GM12878 (cell line): Measurements from ENCODE around the gene TK2. TPM values are rescaled to one million over a fixed set of nuclear protein-coding genes. Genes with fewer than 3 reads are reported as not detected.

Experiments
- CEBPZ ChIP-seq: fragments of 150-350 bp; IDR thresholded peaks from 2 replicates; pipeline ENCODE4 v1.6.1; 2016; ENCODE audit warnings: low read depth, low read length
- CHD4 ChIP-seq: fragments of 200-600 bp; sonication (generic); IDR thresholded peaks from 2 replicates; pipeline ENCODE4 v1.6.1; 2016; ENCODE audit warnings: mild to moderate bottlenecking
- CREB1 ChIP-seq: IDR thresholded peaks from 2 replicates; pipeline ENCODE4 v1.6.1; 2012; ENCODE audit warnings: low read depth, mild to moderate bottlenecking, inconsistent platforms
- CREM ChIP-seq: IDR thresholded peaks from 2 replicates; pipeline ENCODE4 v1.6.1; 2014; ENCODE audit warnings: antibody characterized with exemption, low read depth
- E2F4 ChIP-seq: IDR thresholded peaks from 2 replicates; pipeline ENCODE4 v1.6.1; 2012; ENCODE audit warnings: low read depth, low read length, improper control_type of control experiment
- FOS ChIP-seq: IDR thresholded peaks from 3 replicates; pipeline ENCODE4 v1.6.1; 2011; ENCODE audit warnings: borderline replicate concordance; ENCODE audit not compliant: insufficient read length; ENCODE audit errors: extremely low read depth
- HDAC6 ChIP-seq: fragments of 200-600 bp; sonication (generic); IDR thresholded peaks from one replicate; pipeline ENCODE4 v1.8.0; 2017; ENCODE audit warnings: antibody characterized with exemption; ENCODE audit not compliant: unreplicated experiment
- IKZF1 ChIP-seq: fragments of 450-650 bp; conservative IDR thresholded peaks from 2 replicates; pipeline ENCODE4 v1.6.1; 2017; ENCODE audit warnings: antibody characterized with exemption, mild to moderate bottlenecking
- NR2C2 ChIP-seq: IDR thresholded peaks from 2 replicates; pipeline ENCODE4 v1.6.1; 2011; ENCODE audit warnings: borderline replicate concordance, low read depth; ENCODE audit not compliant: control insufficient read depth, insufficient read length
- PML ChIP-seq: IDR thresholded peaks from 2 replicates; pipeline ENCODE4 v1.6.1; 2012; ENCODE audit warnings: low read length, inconsistent platforms
- RBBP5 ChIP-seq: fragments of 200-600 bp; sonication (generic); conservative IDR thresholded peaks from 2 replicates; pipeline ENCODE4 v1.6.1; 2016
- RELA ChIP-seq: fragments of 450-650 bp; IDR thresholded peaks from 2 replicates; pipeline ENCODE4 v1.8.0; 2014; ENCODE audit warnings: borderline replicate concordance; ENCODE audit not compliant: partially characterized antibody
- RFX5 ChIP-seq: IDR thresholded peaks from 2 replicates; pipeline ENCODE4 v1.6.1; 2011; ENCODE audit warnings: low read depth, low read length, improper control_type of control experiment
- SIN3A ChIP-seq: IDR thresholded peaks from 2 replicates; pipeline ENCODE4 v1.6.1; 2012; ENCODE audit warnings: low read depth, low read length, improper control_type of control experiment
- SMAD5 ChIP-seq: IDR thresholded peaks from 2 replicates; pipeline ENCODE4 v1.6.1; 2016; ENCODE audit warnings: antibody characterized with exemption, low read depth
- SMARCA5 ChIP-seq: fragments of 450-650 bp; IDR thresholded peaks from 2 replicates; pipeline ENCODE4 v1.6.1; 2017; ENCODE audit warnings: mild to moderate bottlenecking
- SUZ12 ChIP-seq: fragments of 200-600 bp; sonication (generic); IDR thresholded peaks from one replicate; pipeline ENCODE4 v1.6.1; 2018; ENCODE audit warnings: antibody characterized with exemption, mild to moderate bottlenecking; ENCODE audit not compliant: unreplicated experiment
- TARDBP ChIP-seq: IDR thresholded peaks from 2 replicates; pipeline ENCODE4 v1.6.1; 2016; ENCODE audit warnings: borderline replicate concordance
- TBL1XR1 ChIP-seq: IDR thresholded peaks from 2 replicates; pipeline ENCODE4 v1.6.1; 2012; ENCODE audit warnings: low read depth, low read length, improper control_type of control experiment
- USF2 ChIP-seq: IDR thresholded peaks from 2 replicates; pipeline ENCODE4 v1.6.1; 2011; ENCODE audit warnings: low read depth, low read length, improper control_type of control experiment, borderline replicate concordance
- ZBTB40 ChIP-seq: fragments of 450-650 bp; IDR thresholded peaks from 2 replicates; pipeline ENCODE4 v1.6.1; 2016; ENCODE audit warnings: mild to moderate bottlenecking, moderate library complexity, borderline replicate concordance
- ZNF274 ChIP-seq: IDR thresholded peaks from one replicate; pipeline ENCODE4 v1.8.0; 2011; ENCODE audit not compliant: insufficient read length, insufficient read depth
- polyA plus RNA-seq, 11 experiments: library from polyadenylated mRNA; depleted of rRNA in 4 of 11; unstranded in 6 of 11; stranded (reverse) in 5 of 11; fragments of >200 nt; fragmentation: Nextera tagmentation in 4 of 11; fragmentation: Illumina TruSeq in 1 of 11; extraction: Ambion mirVana in 4 of 11; extraction: Trizol in 1 of 11; gene quantifications; 1 replicate in 1 of 11; 2 replicates in 10 of 11; pipeline versions ENCODE4 v1.2.1 to v1.2.3, GENCODE V29; 2011 to 2016; ENCODE audit warnings: inconsistent platforms in 2 of 11, missing spikeins in 2 of 11, low read depth in 1 of 11
- total RNA-seq, 4 experiments: library from RNA; depleted of rRNA in 3 of 4; stranded (reverse); fragments of >200 nt in 3 of 4; fragmentation: Illumina TruSeq in 1 of 4; extraction: Trizol in 1 of 4; gene quantifications; 2 replicates each; pipeline versions ENCODE4 v1.2.1 to v1.2.3, GENCODE V29; 2013 to 2021

The TK2 gene
- total and polyA plus RNA-seq, 10 of the 15 experiments (the other 5 are each of a cell fraction or from before 2014, with no cell fraction given): 1.3 to 12.4 (median 3.0) TPM

- TF ChIP-seq FOS (no peak), CHD4 (no peak), NR2C2 (no peak), RBBP5 (no peak), RELA (no peak), PML (0 out of 2 replicates have a peak, but pooled peaks have one; percentile 40), USF2 (no peak), ZNF274 (no peak), SMAD5 (no peak), TBL1XR1 (no peak), ZBTB40 (peak; percentile 56; the same call in 1 of the 2 replicates), CEBPZ (no peak), RFX5 (no peak), CREM (no peak), E2F4 (no peak), SMARCA5 (0 out of 2 replicates have a peak, but pooled peaks have one; percentile 67), SUZ12 (no peak), IKZF1 (peak; percentile 88), TARDBP (no peak), HDAC6 (no peak), CREB1 (no peak), SIN3A (no peak)
Observed at GRCh38 chr16:66549284-66550131, at the start of gene TK2 (continued).
